ENCODE data around the gene GRAMD1A. TPM values are rescaled to one million over a fixed set of nuclear protein-coding genes. Genes with fewer than 3 reads are reported as not detected.

The GRAMD1A gene
- total RNA-seq, 4 donors from 2014 or later, result 27.6 to 55.9 (median 34.0) TPM

DNA sequence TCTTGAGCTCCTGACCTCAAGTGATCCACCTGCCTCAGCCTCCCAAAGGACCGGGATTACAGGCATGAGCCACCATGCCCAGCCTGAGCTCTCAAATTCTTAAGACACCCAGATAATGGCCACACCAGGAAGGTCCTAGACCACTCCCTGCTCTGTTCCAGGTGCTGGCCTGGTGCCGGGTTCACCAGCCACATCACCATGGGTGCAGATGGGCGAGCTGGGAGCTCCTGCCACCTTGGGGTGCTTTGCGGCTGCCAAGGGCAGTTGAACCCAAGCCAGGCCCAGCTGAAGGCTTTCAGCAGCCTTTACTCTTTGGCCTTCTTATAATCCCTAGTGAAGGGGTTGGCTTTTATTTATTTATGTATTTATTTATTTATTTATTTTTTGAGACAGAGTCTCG, 46.3 kb downstream of the GRAMD1A start:
- TF ChIP-seq, protein P1, sequence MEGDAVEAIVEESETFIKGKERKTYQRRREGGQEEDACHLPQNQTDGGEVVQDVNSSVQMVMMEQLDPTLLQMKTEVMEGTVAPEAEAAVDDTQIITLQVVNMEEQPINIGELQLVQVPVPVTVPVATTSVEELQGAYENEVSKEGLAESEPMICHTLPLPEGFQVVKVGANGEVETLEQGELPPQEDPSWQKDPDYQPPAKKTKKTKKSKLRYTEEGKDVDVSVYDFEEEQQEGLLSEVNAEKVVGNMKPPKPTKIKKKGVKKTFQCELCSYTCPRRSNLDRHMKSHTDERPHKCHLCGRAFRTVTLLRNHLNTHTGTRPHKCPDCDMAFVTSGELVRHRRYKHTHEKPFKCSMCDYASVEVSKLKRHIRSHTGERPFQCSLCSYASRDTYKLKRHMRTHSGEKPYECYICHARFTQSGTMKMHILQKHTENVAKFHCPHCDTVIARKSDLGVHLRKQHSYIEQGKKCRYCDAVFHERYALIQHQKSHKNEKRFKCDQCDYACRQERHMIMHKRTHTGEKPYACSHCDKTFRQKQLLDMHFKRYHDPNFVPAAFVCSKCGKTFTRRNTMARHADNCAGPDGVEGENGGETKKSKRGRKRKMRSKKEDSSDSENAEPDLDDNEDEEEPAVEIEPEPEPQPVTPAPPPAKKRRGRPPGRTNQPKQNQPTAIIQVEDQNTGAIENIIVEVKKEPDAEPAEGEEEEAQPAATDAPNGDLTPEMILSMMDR (IDR thresholded peaks at IDR 0.05; ENCODE audit: low read depth), result no peak

GRCh38 chr19:35048911-35049411, 48.8 kb downstream of the GRAMD1A start:
- TF ChIP-seq, protein P1 (IDR thresholded peaks at IDR 0.05; ENCODE audit: low read depth), result no peak

- TF ChIP-seq, protein P1 (IDR thresholded peaks at IDR 0.05; ENCODE audit: low read depth), result no peak
Observed at GRCh38 chr19:35049456-35049855, 49.3 kb downstream of the GRAMD1A start.

DNA sequence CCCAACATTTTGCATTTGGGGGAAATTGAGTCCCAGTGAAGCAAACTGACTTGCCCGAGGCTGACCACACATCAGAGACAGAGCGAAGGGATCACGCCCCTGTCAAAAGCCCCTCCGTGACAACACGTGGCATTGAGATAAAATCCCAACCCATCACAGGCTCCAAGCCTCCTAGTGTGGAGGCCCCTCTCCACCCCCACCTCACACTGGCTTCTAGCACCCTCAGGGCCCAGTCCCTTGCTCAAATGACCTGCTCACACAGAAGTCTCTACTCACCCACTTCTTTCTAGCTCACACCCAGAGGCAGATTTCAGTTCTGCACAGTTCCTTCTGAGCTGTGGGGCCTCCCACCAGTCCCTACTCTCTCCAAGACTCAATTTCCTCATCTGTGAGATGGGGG, 51.7 kb downstream of the GRAMD1A start:
- TF ChIP-seq, protein P1 (IDR thresholded peaks at IDR 0.05; ENCODE audit: low read depth), result no peak

GRCh38 chr19:35052599-35053190, 52.6 kb downstream of the GRAMD1A start:
- TF ChIP-seq, protein P1 (IDR thresholded peaks at IDR 0.05; ENCODE audit: low read depth), result no peak

- TF ChIP-seq, protein P1 (IDR thresholded peaks at IDR 0.05; ENCODE audit: low read depth), result no peak
Observed at GRCh38 chr19:35053667-35054293, 53.7 kb downstream of the GRAMD1A start.

- TF ChIP-seq, protein P1 (IDR thresholded peaks at IDR 0.05; ENCODE audit: low read depth), result no peak
Observed at GRCh38 chr19:35054626-35055025, 54.5 kb downstream of the GRAMD1A start.

Measured in subcutaneous adipose tissue (tissue), 4 donors.